OCI-LY7 (cell line): Measurements from ENCODE around the gene IGFBP1. TPM values are rescaled to one million over a fixed set of nuclear protein-coding genes. Genes with fewer than 3 reads are reported as not detected.

ENCODE experiments used
- BruUV-seq: library from RNA; stranded (reverse); fragments of 400-500 nt; replicated peaks from 2 replicates; lab custom pipeline; 2021; lab: Mats Ljungman, UMichigan
- CTCF ChIA-PET: fragments of 300-600 bp; sonication (Branson Sonifier 250); formaldehyde crosslinking; loops from one replicate; lab custom pipeline; 2022; ENCODE audit warnings: antibody characterized with exemption; ENCODE audit not compliant: unreplicated experiment; lab: Charles Lee
- POLR2A ChIA-PET: fragments of 300-600 bp; sonication (Branson Sonifier 250); formaldehyde crosslinking; loops from one replicate; lab custom pipeline; 2022; ENCODE audit warnings: antibody characterized with exemption; lab: Charles Lee
- DNase-seq: peaks from one replicate; pipeline ENCODE4 v3.0.0-alpha.2; 2015; ENCODE audit warnings: low spot score
- H2AFZ ChIP-seq: fragments of 200-600 bp; sonication (generic), shearing (Covaris generic); 2 replicates; pipeline ENCODE4 v1.6.1; 2014; ENCODE audit warnings: mild to moderate bottlenecking, antibody characterized with exemption, low read length, moderate library complexity
- H3K27ac ChIP-seq: fragments of 200-600 bp; sonication (generic); 2 replicates; pipeline ENCODE4 v1.5.1; 2014; ENCODE audit warnings: mixed run types, low read depth, mild to moderate bottlenecking, moderate library complexity, low read length, inconsistent platforms; ENCODE audit not compliant: poor library complexity, severe bottlenecking
- H3K36me3 ChIP-seq: fragments of 200-600 bp; sonication (generic); 2 replicates; pipeline ENCODE4 v1.6.1; 2014; ENCODE audit warnings: mild to moderate bottlenecking, antibody characterized with exemption, low read length, moderate library complexity, mixed read lengths; ENCODE audit not compliant: insufficient read depth
- H3K4me1 ChIP-seq: fragments of 200-600 bp; sonication (generic); 2 replicates; pipeline ENCODE4 v1.5.1; 2014; ENCODE audit warnings: mild to moderate bottlenecking, low read length; ENCODE audit not compliant: insufficient read depth, poor library complexity, severe bottlenecking
- H3K4me2 ChIP-seq: fragments of 200-600 bp; sonication (generic); 2 replicates; pipeline ENCODE4 v1.6.1; 2014; ENCODE audit warnings: mild to moderate bottlenecking, low read length
- H3K4me3 ChIP-seq: fragments of 200-600 bp; sonication (generic); 2 replicates; pipeline ENCODE4 v1.5.1; 2014; ENCODE audit warnings: mild to moderate bottlenecking, low read depth, low read length; ENCODE audit not compliant: poor library complexity, severe bottlenecking
- H3K79me2 ChIP-seq: fragments of 200-600 bp; sonication (generic); 2 replicates; pipeline ENCODE4 v1.6.1; 2016; ENCODE audit warnings: low read depth, mild to moderate bottlenecking, low read length, moderate library complexity, mixed read lengths; ENCODE audit not compliant: insufficient read depth
- H3K9me2 ChIP-seq: fragments of 200-600 bp; sonication (generic); 2 replicates; pipeline ENCODE4 v1.6.1; 2016; ENCODE audit warnings: mild to moderate bottlenecking, low read length, mixed read lengths; ENCODE audit not compliant: insufficient read depth
- H3K9me3 ChIP-seq: fragments of 200-600 bp; sonication (generic); 2 replicates; pipeline ENCODE4 v1.6.1; 2014; ENCODE audit warnings: mild to moderate bottlenecking, mixed run types, low read length, mixed read lengths
- H4K20me1 ChIP-seq: fragments of 200-600 bp; sonication (generic); 2 replicates; pipeline ENCODE4 v1.6.1; 2014; ENCODE audit warnings: mild to moderate bottlenecking, antibody characterized with exemption, low read length, moderate library complexity, mixed read lengths; ENCODE audit not compliant: insufficient read depth
- CTCF ChIP-seq: fragments of 200-600 bp; sonication (generic); conservative IDR thresholded peaks from 2 replicates; pipeline ENCODE4 v1.5.1; 2014; ENCODE audit warnings: mild to moderate bottlenecking, antibody characterized with exemption, low read length, moderate library complexity, mixed read lengths
- EZH2phosphoT487 ChIP-seq: fragments of 200-600 bp; sonication (generic); IDR thresholded peaks from 2 replicates; pipeline ENCODE4 v1.6.1; 2018; ENCODE audit warnings: low read depth, borderline replicate concordance, mild to moderate bottlenecking, mixed run types, antibody characterized with exemption, low read length, moderate library complexity, mixed read lengths
- intact Hi-C: fragments of 100-400 bp; cut with micrococcal nuclease; formaldehyde crosslinking; loops from one replicate; pipeline ENCODE4 v1.10.0; 2022; ENCODE audit not compliant: unreplicated experiment
- total RNA-seq, 2 experiments: library from RNA; depleted of rRNA in 1 of 2; stranded (reverse); fragments of >200 nt in 1 of 2; shearing (Covaris generic) in 1 of 2; gene quantifications; 2 replicates each; pipeline ENCODE4 v1.2.3, GENCODE V29; 2014 to 2022

IGFBP1 gene
- total RNA-seq, 2 experiments from 2014 or later = not detected

- Histone ChIP-seq H3K4me2 (no peak overlapping the region), H3K36me3 (no peaks in the 10 kb centered on the region), H3K4me3 (no peak overlapping the region), H3K4me1 (no peaks in the 10 kb centered on the region), H3K79me2 (no peaks in the 10 kb centered on the region), H3K9me2 (no peaks in the 10 kb centered on the region), H3K9me3 (no peaks in the 10 kb centered on the region), H2AFZ (no peak overlapping the region), H4K20me1 (no peaks in the 10 kb centered on the region), H3K27ac (no peak overlapping the region)
- DNase-seq = no peak
- BruUV-seq = no TSS peak
- CTCF ChIA-PET = no interaction called here
- TF ChIP-seq CTCF (no peak), EZH2phosphoT487 (no peak)
- POLR2A ChIA-PET = interaction anchor here (0.6 kb wide), 1 partner anchor 204 kb away, joined by 3 read pairs; no protein-coding TSS in a partner anchor
- intact Hi-C loops = no loop called here
Measured at GRCh38 chr7:45881280-45881758, 7.0 kb upstream of the IGFBP1 start.

GRCh38 chr7:45881759-45882464 lies 6.4 kb upstream of the IGFBP1 start:
- CTCF ChIA-PET = no interaction called here
- H4K20me1 ChIP-seq = no peaks in the 10 kb centered on the region
- no peak overlapping the region for H3K4me3 ChIP-seq
- H3K9me2 ChIP-seq = no peaks in the 10 kb centered on the region
- intact Hi-C loops = no loop called here
- H3K9me3 ChIP-seq = no peaks in the 10 kb centered on the region
- no peaks in the 10 kb centered on the region for H3K36me3 ChIP-seq
- no peaks in the 10 kb centered on the region for H3K4me1 ChIP-seq
- TF ChIP-seq EZH2phosphoT487 (no peak), CTCF (no peak)
- POLR2A ChIA-PET = interaction anchor here (0.7 kb wide), 1 partner anchor 11 kb away, joined by 3 read pairs; no protein-coding TSS in a partner anchor
- H3K27ac ChIP-seq = no peak overlapping the region
- BruUV-seq = no TSS peak
- no peak for DNase-seq
- no peak overlapping the region for H3K4me2 ChIP-seq
- no peaks in the 10 kb centered on the region for H3K79me2 ChIP-seq
- no peak overlapping the region for H2AFZ ChIP-seq

- no peaks in the 10 kb centered on the region for H3K36me3 ChIP-seq
- no peak for DNase-seq
- no peak overlapping the region for H3K27ac ChIP-seq
- H3K79me2 ChIP-seq = no peaks in the 10 kb centered on the region
- H3K4me3 ChIP-seq = no peak overlapping the region
- intact Hi-C loops = no loop called here
- H3K9me3 ChIP-seq = no peaks in the 10 kb centered on the region
- H3K4me1 ChIP-seq = no peaks in the 10 kb centered on the region
- H3K9me2 ChIP-seq = no peaks in the 10 kb centered on the region
- POLR2A ChIA-PET = interaction anchor here (0.6 to 0.7 kb wide), 2 partner anchors 11 to 1193 kb away, joined by 3 read pairs; no protein-coding TSS in a partner anchor
- H3K4me2 ChIP-seq = no peak overlapping the region
- H2AFZ ChIP-seq = no peak overlapping the region
- no peaks in the 10 kb centered on the region for H4K20me1 ChIP-seq
- BruUV-seq = no TSS peak
- CTCF ChIA-PET = no interaction called here
- TF ChIP-seq EZH2phosphoT487 (no peak), CTCF (no peak)
Measured at GRCh38 chr7:45882465-45882810, 5.8 kb upstream of the IGFBP1 start.
